GM18909 (cell line): ENCODE data around the gene MINK1.

ENCODE experiments used
- ATAC-seq: cut with Tn5 transposase; IDR thresholded peaks from one replicate; pipeline ENCODE4 v1.9.1; 2021; ENCODE audit warnings: mild to moderate bottlenecking; ENCODE audit not compliant: unreplicated experiment, poor library complexity

Gene MINK1

GRCh38 chr17:4810696-4811290, 22.3 kb upstream of the MINK1 start:
- no peak for ATAC-seq

- no peak for ATAC-seq
Observed at GRCh38 chr17:4811471-4811870, 21.7 kb upstream of the MINK1 start.

- ATAC-seq, result no peak
Observed at GRCh38 chr17:4812690-4813089, 20.4 kb upstream of the MINK1 start.

- no peak for ATAC-seq
Observed at GRCh38 chr17:4815043-4815675, 18.0 kb upstream of the MINK1 start.

- no peak for ATAC-seq
Observed at GRCh38 chr17:4816826-4817225, 16.3 kb upstream of the MINK1 start.

- ATAC-seq, result no peak
Observed at GRCh38 chr17:4818276-4818675, 14.9 kb upstream of the MINK1 start.

GRCh38 chr17:4822835-4823234, 10.3 kb upstream of the MINK1 start:
- ATAC-seq, result no peak

- ATAC-seq, result no peak
Observed at GRCh38 chr17:4823373-4824089, 9.6 kb upstream of the MINK1 start.

- ATAC-seq, result no peak
Observed at GRCh38 chr17:4827399-4827798, 5.7 kb upstream of the MINK1 start.

- peak; percentile 12 for ATAC-seq
Observed at GRCh38 chr17:4832829-4833177, 337 bp upstream of the MINK1 start.

GRCh38 chr17:4833941-4834680, 971 bp downstream of the MINK1 start:
- ATAC-seq, result no peak

GRCh38 chr17:4834681-4835020, 1.5 kb downstream of the MINK1 start:
- no peak for ATAC-seq

GRCh38 chr17:4836221-4836620, 3.1 kb downstream of the MINK1 start:
- ATAC-seq, result no peak

GRCh38 chr17:4837471-4838308, 4.5 kb downstream of the MINK1 start:
- ATAC-seq, result no peak

GRCh38 chr17:4838309-4838785, 5.2 kb downstream of the MINK1 start:
- ATAC-seq, result no peak

- ATAC-seq, result no peak
Observed at GRCh38 chr17:4839221-4839620, 6.1 kb downstream of the MINK1 start.

- ATAC-seq, result no peak
Observed at GRCh38 chr17:4839965-4840892, 7.1 kb downstream of the MINK1 start.

- no peak for ATAC-seq
Observed at GRCh38 chr17:4840893-4841242, 7.7 kb downstream of the MINK1 start.

- ATAC-seq, result no peak
Observed at GRCh38 chr17:4842376-4842775, 9.2 kb downstream of the MINK1 start.
